ENCODE results near the gene C14orf119. TPM values are rescaled to one million over a fixed set of nuclear protein-coding genes. Genes with fewer than 3 reads are reported as not detected.

C14orf119 gene
- total RNA-seq, 2 donors from 2014 or later: 18.0 to 18.4 TPM

GRCh38 chr14:23051141-23052057 is 43.9 kb upstream of the C14orf119 start:
- Histone ChIP-seq H3K27ac (no peak overlapping the region), H3K9me3 (no peaks in the 10 kb centered on the region), H3K36me3 (no peaks in the 10 kb centered on the region), H3K4me3 (no peak overlapping the region), H3K4me1 (ENCODE audit: control insufficient read depth in 1 of 2, low read depth in 2 of 2) (peaks cover under 1 to 2% of the 10 kb centered on the region in 2 donors), H3K27me3 (replicated peaks; ENCODE audit: insufficient read depth) (no peaks in the 10 kb centered on the region)
- no peak for DNase-seq (ENCODE audit: low spot score)
- ATAC-seq (ENCODE audit: insufficient number of reproducible peaks, low FRiP score, low read depth): no peak
- TF ChIP-seq CTCF (IDR thresholded peaks at IDR 0.05): no peak

- Histone ChIP-seq H3K27ac (no peak overlapping the region), H3K36me3 (no peaks in the 10 kb centered on the region), H3K4me1 (ENCODE audit: control insufficient read depth in 1 of 2, low read depth in 2 of 2) (peaks cover 6 to 10% of the 10 kb centered on the region in 2 donors), H3K4me3 (no peak overlapping the region), H3K27me3 (replicated peaks; ENCODE audit: insufficient read depth) (no peaks in the 10 kb centered on the region), H3K9me3 (no peaks in the 10 kb centered on the region)
- TF ChIP-seq CTCF (IDR thresholded peaks at IDR 0.05): no peak
- ATAC-seq (ENCODE audit: insufficient number of reproducible peaks, low FRiP score, low read depth) (no peak), DNase-seq (ENCODE audit: low spot score) (no peak)
These were observed 43.1 kb upstream of the C14orf119 start for GRCh38 chr14:23052182-23052623.

GRCh38 chr14:23052671-23053070 is 42.6 kb upstream of the C14orf119 start:
- ATAC-seq (ENCODE audit: insufficient number of reproducible peaks, low FRiP score, low read depth): no peak
- H3K4me1 ChIP-seq (ENCODE audit: control insufficient read depth in 1 of 2, low read depth in 2 of 2): peaks cover 6 to 11% of the 10 kb centered on the region in 2 donors
- TF ChIP-seq CTCF (IDR thresholded peaks at IDR 0.05): no peak
- no peaks in the 10 kb centered on the region for H3K9me3 ChIP-seq
- no peak overlapping the region for H3K27ac ChIP-seq
- no peak overlapping the region for H3K4me3 ChIP-seq
- no peaks in the 10 kb centered on the region for H3K27me3 ChIP-seq (replicated peaks; ENCODE audit: insufficient read depth)
- H3K36me3 ChIP-seq: no peaks in the 10 kb centered on the region
- no peak for DNase-seq (ENCODE audit: low spot score)

GRCh38 chr14:23053426-23053825 is 41.9 kb upstream of the C14orf119 start:
- H3K9me3 ChIP-seq: no peaks in the 10 kb centered on the region
- no peak overlapping the region for H3K27ac ChIP-seq
- no peak overlapping the region for H3K4me3 ChIP-seq
- TF ChIP-seq CTCF (IDR thresholded peaks at IDR 0.05): no peak
- H3K36me3 ChIP-seq: no peaks in the 10 kb centered on the region
- no peak for DNase-seq (ENCODE audit: low spot score)
- no peak for ATAC-seq (ENCODE audit: insufficient number of reproducible peaks, low FRiP score, low read depth)
- H3K4me1 ChIP-seq (ENCODE audit: control insufficient read depth in 1 of 2, low read depth in 2 of 2): peaks cover 6 to 11% of the 10 kb centered on the region in 2 donors
- no peaks in the 10 kb centered on the region for H3K27me3 ChIP-seq (replicated peaks; ENCODE audit: insufficient read depth)

- Histone ChIP-seq H3K4me3 (no peak overlapping the region), H3K36me3 (peaks cover 2% of the 10 kb centered on the region), H3K27ac (no peak overlapping the region), H3K27me3 (replicated peaks; ENCODE audit: insufficient read depth) (no peaks in the 10 kb centered on the region), H3K9me3 (no peaks in the 10 kb centered on the region), H3K4me1 (ENCODE audit: control insufficient read depth in 1 of 2, low read depth in 2 of 2) (peaks cover 6 to 11% of the 10 kb centered on the region in 2 donors)
- TF ChIP-seq CTCF (IDR thresholded peaks at IDR 0.05): no peak
- no peak for ATAC-seq (ENCODE audit: insufficient number of reproducible peaks, low FRiP score, low read depth)
- DNase-seq (ENCODE audit: low spot score): no peak
These were observed 41.1 kb upstream of the C14orf119 start for GRCh38 chr14:23054000-23054811.
